T-cell (primary cell): Measurements from ENCODE around the gene ATP6V1G2. TPM values are rescaled to one million over a fixed set of nuclear protein-coding genes. Genes with fewer than 3 reads are reported as not detected.
A peak's percentile ranks its signal among the peaks of the same experiment; 100 is the strongest.

ENCODE experiments used
- ATAC-seq, 4 experiments: fragments of 200-7000 bp in 3 of 4; fragments of 150-1000 bp in 1 of 4; cut with Tn5 transposase; replicated peaks in 1 of 4; 1 replicate in 3 of 4; 2 replicates in 1 of 4; pipeline ENCODE4 v1.10.0; 2021; ENCODE audit warnings: moderate library complexity in 3 of 4, mild to moderate bottlenecking in 2 of 4, moderate number of reproducible peaks in 1 of 4
- CTCF ChIA-PET, 2 donors: fragments of 300-600 bp; sonication (Branson Sonifier 250); formaldehyde crosslinking; loops; one replicate each; lab custom pipeline; 2022; ENCODE audit warnings: antibody characterized with exemption in 2 of 2; lab: Charles Lee
- POLR2A ChIA-PET, 2 donors: fragments of 300-600 bp; sonication (Branson Sonifier 250); formaldehyde crosslinking; loops; one replicate each; lab custom pipeline; 2022; ENCODE audit warnings: antibody characterized with exemption in 2 of 2; lab: Charles Lee
- DNase-seq, 35 experiments: peaks; one replicate each; pipeline versions ENCODE4 v3.0.0 to v3.0.0-alpha.2; 2013 to 2023
- H3K27ac ChIP-seq: one replicate; pipeline ENCODE4 v1.5.1; 2013; ENCODE audit warnings: low read length
- H3K27me3 ChIP-seq, 2 experiments: replicated peaks in 1 of 2; 1 replicate in 1 of 2; 2 replicates in 1 of 2; pipeline versions ENCODE4 v1.6.1 to v1.7.0; 2013; ENCODE audit warnings: low read length in 1 of 2, mixed read lengths in 1 of 2; ENCODE audit not compliant: control insufficient read depth in 2 of 2, insufficient read depth in 2 of 2; ENCODE audit errors: extremely low read depth in 1 of 2
- H3K36me3 ChIP-seq, 2 donors: 1 replicate in 1 of 2; 2 replicates in 1 of 2; pipeline versions ENCODE4 v1.6.1 to v1.7.0; 2013; ENCODE audit warnings: low read length in 1 of 2; ENCODE audit not compliant: control insufficient read depth in 2 of 2, insufficient read depth in 1 of 2; ENCODE audit errors: extremely low read depth in 1 of 2
- H3K4me1 ChIP-seq, 2 experiments: 1 replicate in 1 of 2; 2 replicates in 1 of 2; pipeline versions ENCODE4 v1.6.1 to v1.7.0; 2013; ENCODE audit warnings: low read length in 2 of 2, mixed read lengths in 1 of 2; ENCODE audit not compliant: insufficient read depth in 2 of 2, control insufficient read depth in 1 of 2; ENCODE audit errors: extremely low read depth in 1 of 2
- H3K4me3 ChIP-seq, 2 donors: 1 replicate in 1 of 2; 2 replicates in 1 of 2; pipeline versions ENCODE4 v1.5.1 to v1.7.0; 2013; ENCODE audit warnings: mild to moderate bottlenecking in 2 of 2, low read length in 1 of 2, moderate library complexity in 1 of 2; ENCODE audit not compliant: control insufficient read depth in 1 of 2; ENCODE audit errors: extremely low read depth in 1 of 2
- H3K9me3 ChIP-seq: 2 replicates; pipeline ENCODE4 v1.7.0; 2013
- H3K27ac Mint-ChIP-seq, 2 donors: one replicate each; pipeline ENCODE4 v1.8.0; 2020 to 2021; ENCODE audit warnings: mild to moderate bottlenecking in 2 of 2, mixed read lengths in 2 of 2
- H3K27me3 Mint-ChIP-seq, 2 donors: one replicate each; pipeline ENCODE4 v1.8.0; 2021 to 2022; ENCODE audit warnings: mixed read lengths in 2 of 2
- H3K36me3 Mint-ChIP-seq: one replicate; pipeline ENCODE4 v1.8.0; 2021; ENCODE audit warnings: mixed read lengths
- H3K4me1 Mint-ChIP-seq, 3 donors: one replicate each; pipeline ENCODE4 v1.8.0; 2020 to 2022; ENCODE audit warnings: mixed read lengths in 3 of 3, mild to moderate bottlenecking in 1 of 3
- H3K4me3 Mint-ChIP-seq, 3 donors: one replicate each; pipeline ENCODE4 v1.8.0; 2020 to 2022; ENCODE audit warnings: mild to moderate bottlenecking in 3 of 3, mixed read lengths in 3 of 3, moderate library complexity in 3 of 3
- H3K9me3 Mint-ChIP-seq, 3 donors: one replicate each; pipeline ENCODE4 v1.8.0; 2020 to 2022; ENCODE audit warnings: mixed read lengths in 3 of 3
- WGBS: methylation state at CpG from one replicate; pipeline ENCODE4 v1.1.5; 2013; ENCODE audit warnings: missing lambda C conversion rate; ENCODE audit not compliant: insufficient coverage; 5-methylcytosine and 5-hydroxymethylcytosine counted together
- total RNA-seq, 35 experiments: library from RNA in 6 of 35; stranded (reverse) in 6 of 35; fragments of 120-200 nt in 1 of 35; gene quantifications; one replicate each; pipeline versions ENCODE4 v1.2.1 to v1.2.4 and lab custom pipeline; 2013 to 2026

Gene ATP6V1G2
- total RNA-seq, 5 donors from 2014 or later (not counting 1 experiment from before 2014, with no cell fraction given), result 3.1 to 5.7 (median 4.1) TPM

- Mint-ChIP-seq H3K4me3 (peak overlapping the region; percentile 91 to 99 (median 96)), H3K36me3 (peaks cover 10% of the 10 kb centered on the region), H3K9me3 (no peaks in the 10 kb centered on the region), H3K4me1 (peaks cover 94 to 95% (median 94%) of the 10 kb centered on the region in 3 donors), H3K27me3 (no peaks in the 10 kb centered on the region), H3K27ac (peak overlapping the region; percentile 98 to 100)
- CTCF ChIA-PET, result interaction anchor here (0.5 to 1.4 kb wide), 7 partner anchors 10 to 164 kb away, joined by 3 to 8 read pairs (median 3); no protein-coding TSS in a partner anchor
- H3K4me1 ChIP-seq, result peaks cover 53 to 93% of the 10 kb centered on the region in 2 experiments
- H3K27ac ChIP-seq, result peak overlapping the region; percentile 92
- POLR2A ChIA-PET, result interaction anchor here (0.6 to 1.5 kb wide), 2 partner anchors 18 to 19 kb away, joined by 5 to 6 read pairs; partner anchors contain the start of gene NCR3 (in 1 of the 2)
- peaks cover 0 to 13% of the 10 kb centered on the region in 2 donors for H3K36me3 ChIP-seq
- no peaks in the 10 kb centered on the region for H3K9me3 ChIP-seq
- DNase-seq, result no peak
- ATAC-seq, result no peak
- H3K4me3 ChIP-seq, result no peak overlapping the region
- no peaks in the 10 kb centered on the region for H3K27me3 ChIP-seq
- 88% methylated on average over 9 of the region's 9 CpGs for WGBS
Measured at GRCh38 chr6:31573239-31574105, 27.1 kb upstream of the ATP6V1G2 start.

- H3K27ac ChIP-seq, result peak within 1 kb of the TSS; percentile 92
- Mint-ChIP-seq H3K4me1 (peaks cover 96 to 99% (median 97%) of the 10 kb centered on the region in 3 donors), H3K9me3 (no peaks in the 10 kb centered on the region), H3K27me3 (no peaks in the 10 kb centered on the region), H3K36me3 (peaks cover 7% of the 10 kb centered on the region), H3K27ac (peak within 1 kb of the TSS; percentile 98 to 100), H3K4me3 (peak within 1 kb of the TSS; percentile 91 to 99 (median 96))
- DNase-seq (peak in 34 of 35 experiments; percentile 58 to 86 (median 78)), ATAC-seq (peak; percentile 71 to 75 (median 72))
- POLR2A ChIA-PET, result no interaction called here
- H3K36me3 ChIP-seq, result peaks cover 0 to 2% of the 10 kb centered on the region in 2 donors
- CTCF ChIA-PET, result interaction anchor here in 1 of 2 donors (1.0 to 1.4 kb wide), 2 partner anchors 26 to 31 kb away, joined by 3 read pairs; partner anchors contain the start of gene DDX39B
- peaks cover 62 to 93% of the 10 kb centered on the region in 2 experiments for H3K4me1 ChIP-seq
- no peaks in the 10 kb centered on the region for H3K27me3 ChIP-seq
- peak within 1 kb of the TSS; percentile 51 to 65 for H3K4me3 ChIP-seq
- no peaks in the 10 kb centered on the region for H3K9me3 ChIP-seq
- WGBS, result 0% methylated on average over 18 of the region's 27 CpGs
Measured at GRCh38 chr6:31572041-31572911, 25.9 kb upstream of the ATP6V1G2 start, which contains the start of gene LTA. TSS of gene LTA (plus strand) at chr6:31572289. CDS start at chr6:31572743, 454 bp downstream.

- POLR2A ChIA-PET, result interaction anchor here (0.7 kb wide), 2 partner anchors 9 to 83 kb away, joined by 4 to 5 read pairs; no protein-coding TSS in a partner anchor
- CTCF ChIA-PET, result interaction anchor here (0.8 to 2.9 kb wide), 6 partner anchors 10 to 29 kb away, joined by 3 to 10 read pairs (median 6); partner anchors contain the start of gene LTB (in 1 of the 2)
- H3K4me3 Mint-ChIP-seq, result no peak overlapping the region
- no peak overlapping the region for H3K4me3 ChIP-seq
- H3K9me3 Mint-ChIP-seq, result no peaks in the 10 kb centered on the region
- H3K9me3 ChIP-seq, result no peaks in the 10 kb centered on the region
- ATAC-seq (no peak), DNase-seq (no peak)
- peak overlapping the region; percentile 90 to 91 for H3K27ac Mint-ChIP-seq
- H3K27me3 ChIP-seq, result no peaks in the 10 kb centered on the region
- no peaks in the 10 kb centered on the region for H3K27me3 Mint-ChIP-seq
- peaks cover 51 to 90% of the 10 kb centered on the region in 2 experiments for H3K4me1 ChIP-seq
- H3K36me3 ChIP-seq, result peaks cover 0 to 4% of the 10 kb centered on the region in 2 donors
- H3K27ac ChIP-seq, result peak overlapping the region; percentile 94
- WGBS, result no CpG with 5 or more reads among the region's 1 CpG
- peaks cover 80 to 92% (median 91%) of the 10 kb centered on the region in 3 donors for H3K4me1 Mint-ChIP-seq
- H3K36me3 Mint-ChIP-seq, result peaks cover 4% of the 10 kb centered on the region
Measured at GRCh38 chr6:31569861-31570536, 23.6 kb upstream of the ATP6V1G2 start.

GRCh38 chr6:31568537-31568961 is 22.1 kb upstream of the ATP6V1G2 start:
- Histone ChIP-seq H3K36me3 (peaks cover 0 to 8% of the 10 kb centered on the region in 2 donors), H3K9me3 (no peaks in the 10 kb centered on the region), H3K4me3 (no peak overlapping the region), H3K27ac (peak overlapping the region; percentile 94), H3K27me3 (no peaks in the 10 kb centered on the region), H3K4me1 (peaks cover 46 to 76% of the 10 kb centered on the region in 2 experiments)
- H3K36me3 Mint-ChIP-seq, result peaks cover 12% of the 10 kb centered on the region
- CTCF ChIA-PET, result interaction anchor here (1.0 to 2.9 kb wide), 8 partner anchors 9 to 30 kb away, joined by 3 to 10 read pairs (median 6); partner anchors contain the start of genes DDX39B (in 1 of the 2) and LTB (in 1 of the 2)
- DNase-seq (peak in 34 of 35 experiments; percentile 30 to 94 (median 66)), ATAC-seq (peak; percentile 54 to 71 (median 56))
- POLR2A ChIA-PET, result interaction anchor here (0.7 to 1.4 kb wide), 3 partner anchors 12 to 27 kb away, joined by 3 read pairs; partner anchors contain the start of gene DDX39B (in 1 of the 2)
- WGBS, result 0% methylated on average over 3 of the region's 3 CpGs
- no peaks in the 10 kb centered on the region for H3K27me3 Mint-ChIP-seq
- peak overlapping the region; percentile 90 to 91 for H3K27ac Mint-ChIP-seq
- H3K9me3 Mint-ChIP-seq, result no peaks in the 10 kb centered on the region
- peak overlapping the region in 2 of 3 donors; percentile 19 to 69 for H3K4me3 Mint-ChIP-seq
- H3K4me1 Mint-ChIP-seq, result peaks cover 74 to 88% (median 85%) of the 10 kb centered on the region in 3 donors

- no peaks in the 10 kb centered on the region for H3K27me3 ChIP-seq
- H3K27me3 Mint-ChIP-seq, result no peaks in the 10 kb centered on the region
- POLR2A ChIA-PET, result interaction anchor here (0.6 to 1.4 kb wide), 5 partner anchors 12 to 284 kb away, joined by 3 read pairs; partner anchors contain the start of gene DDX39B (in 1 of the 2)
- H3K27ac Mint-ChIP-seq, result peak overlapping the region; percentile 90 to 91
- H3K27ac ChIP-seq, result peak overlapping the region; percentile 94
- H3K9me3 ChIP-seq, result no peaks in the 10 kb centered on the region
- peaks cover 38 to 68% of the 10 kb centered on the region in 2 experiments for H3K4me1 ChIP-seq
- 41% methylated on average over 4 of the region's 9 CpGs for WGBS
- DNase-seq (peak in 3 of 35 experiments; percentile 32 to 52 (median 32)), ATAC-seq (no peak)
- peaks cover 0 to 8% of the 10 kb centered on the region in 2 donors for H3K36me3 ChIP-seq
- peaks cover 18% of the 10 kb centered on the region for H3K36me3 Mint-ChIP-seq
- CTCF ChIA-PET, result interaction anchor here (1.0 to 2.4 kb wide), 7 partner anchors 10 to 31 kb away, joined by 3 to 10 read pairs (median 6); partner anchors contain the start of gene DDX39B (in 1 of the 2)
- H3K9me3 Mint-ChIP-seq, result no peaks in the 10 kb centered on the region
- peaks cover 71 to 86% (median 83%) of the 10 kb centered on the region in 3 donors for H3K4me1 Mint-ChIP-seq
- no peak overlapping the region for H3K4me3 ChIP-seq
- H3K4me3 Mint-ChIP-seq, result peak overlapping the region in 2 of 3 donors; percentile 19 to 69
Measured at GRCh38 chr6:31567531-31568370, 21.3 kb upstream of the ATP6V1G2 start.
